DMS53 treated with DMSO at 0.1 percent for 48 hours (cell line): ENCODE data around the gene PFKFB2.
A peak's percentile ranks its signal among the peaks of the same experiment; 100 is the strongest.
"Not testable (repeated sequence)": the region's sequence is repeated elsewhere in the genome, so short reads cannot be mapped to it uniquely, and the experiment has no call there.

Experiments used
- DNase-seq: peaks from one replicate; lab custom pipeline; 2025; ENCODE audit not compliant: unreplicated experiment; lab: John Stamatoyannopoulos, UW

Gene PFKFB2

GRCh38 chr1:207036865-207037264, 16.2 kb upstream of the PFKFB2 start:
- no peak for DNase-seq

- no peak for DNase-seq
Observed at GRCh38 chr1:207039380-207040180, 13.5 kb upstream of the PFKFB2 start.

GRCh38 chr1:207040181-207040533, 12.9 kb upstream of the PFKFB2 start:
- no peak for DNase-seq

- DNase-seq = not testable (repeated sequence)
Observed at GRCh38 chr1:207041397-207041796, 11.7 kb upstream of the PFKFB2 start.

- no peak for DNase-seq
Observed at GRCh38 chr1:207045453-207045852, 7.6 kb upstream of the PFKFB2 start.

- DNase-seq = no peak
Observed at GRCh38 chr1:207047505-207047904, 5.6 kb upstream of the PFKFB2 start.

- DNase-seq = no peak
Observed at GRCh38 chr1:207048041-207048440, 5.0 kb upstream of the PFKFB2 start.

- DNase-seq = no peak
Observed at GRCh38 chr1:207049054-207049453, 4.0 kb upstream of the PFKFB2 start.

GRCh38 chr1:207049514-207049913, 3.6 kb upstream of the PFKFB2 start:
- no peak for DNase-seq

- peak; percentile 76 for DNase-seq
Observed at GRCh38 chr1:207049974-207050391, 3.1 kb upstream of the PFKFB2 start.

- DNase-seq = peak; percentile 90
Observed at GRCh38 chr1:207050480-207051190, 2.4 kb upstream of the PFKFB2 start.

GRCh38 chr1:207051191-207051943, 1.7 kb upstream of the PFKFB2 start, which contains the start of gene YOD1:
Gene YOD1 (minus strand): TSS chr1:207051208. CDS start chr1:207051030, 178 bp downstream.
- DNase-seq = peak; percentile 77

- no peak for DNase-seq
Observed at GRCh38 chr1:207054491-207054890, 1.4 kb downstream of the PFKFB2 start.

- no peak for DNase-seq
Observed at GRCh38 chr1:207055386-207056001, 2.4 kb downstream of the PFKFB2 start.

- DNase-seq = no peak
Observed at GRCh38 chr1:207056673-207057072, 3.6 kb downstream of the PFKFB2 start.

GRCh38 chr1:207058252-207058651, 5.2 kb downstream of the PFKFB2 start:
- DNase-seq = no peak

- no peak for DNase-seq
Observed at GRCh38 chr1:207058878-207059867, 6.1 kb downstream of the PFKFB2 start.

- no peak for DNase-seq
Observed at GRCh38 chr1:207059881-207060280, 6.8 kb downstream of the PFKFB2 start.

- DNase-seq = no peak
Observed at GRCh38 chr1:207060596-207060995, 7.5 kb downstream of the PFKFB2 start.

GRCh38 chr1:207062058-207062457, 9.0 kb downstream of the PFKFB2 start:
- DNase-seq = no peak
